ENCODE measurements around the gene GLIS1. TPM values are rescaled to one million over a fixed set of nuclear protein-coding genes. Genes with fewer than 3 reads are reported as not detected.

Gene GLIS1
- total RNA-seq, 1 experiment from 2014 or later, result 0.24 TPM

DNA sequence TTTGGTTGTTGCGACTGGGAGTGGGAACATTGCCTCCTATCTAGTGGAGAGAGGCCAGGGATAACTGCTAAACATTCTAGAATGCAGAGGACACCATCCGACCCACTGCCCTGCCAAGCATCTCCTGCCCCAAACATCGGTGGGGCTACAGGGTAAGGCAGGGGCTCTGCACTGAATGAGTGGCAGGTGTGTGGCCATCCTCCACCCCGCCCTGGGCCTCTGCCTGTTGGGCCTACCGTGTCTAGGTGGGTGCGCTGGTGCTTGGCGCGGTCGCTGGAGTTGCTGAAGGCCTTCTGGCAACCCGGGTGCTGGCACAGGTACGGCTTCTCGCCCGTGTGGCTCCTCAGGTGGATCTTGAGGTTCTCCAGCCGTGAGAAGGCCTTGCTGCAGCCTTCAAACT, 209.4 kb downstream of the GLIS1 start:
- POLR2A ChIA-PET, result no interaction called here
- DNase-seq (ENCODE audit: low spot score) (no peak), ATAC-seq (no peak)
- TF ChIP-seq, protein P1, sequence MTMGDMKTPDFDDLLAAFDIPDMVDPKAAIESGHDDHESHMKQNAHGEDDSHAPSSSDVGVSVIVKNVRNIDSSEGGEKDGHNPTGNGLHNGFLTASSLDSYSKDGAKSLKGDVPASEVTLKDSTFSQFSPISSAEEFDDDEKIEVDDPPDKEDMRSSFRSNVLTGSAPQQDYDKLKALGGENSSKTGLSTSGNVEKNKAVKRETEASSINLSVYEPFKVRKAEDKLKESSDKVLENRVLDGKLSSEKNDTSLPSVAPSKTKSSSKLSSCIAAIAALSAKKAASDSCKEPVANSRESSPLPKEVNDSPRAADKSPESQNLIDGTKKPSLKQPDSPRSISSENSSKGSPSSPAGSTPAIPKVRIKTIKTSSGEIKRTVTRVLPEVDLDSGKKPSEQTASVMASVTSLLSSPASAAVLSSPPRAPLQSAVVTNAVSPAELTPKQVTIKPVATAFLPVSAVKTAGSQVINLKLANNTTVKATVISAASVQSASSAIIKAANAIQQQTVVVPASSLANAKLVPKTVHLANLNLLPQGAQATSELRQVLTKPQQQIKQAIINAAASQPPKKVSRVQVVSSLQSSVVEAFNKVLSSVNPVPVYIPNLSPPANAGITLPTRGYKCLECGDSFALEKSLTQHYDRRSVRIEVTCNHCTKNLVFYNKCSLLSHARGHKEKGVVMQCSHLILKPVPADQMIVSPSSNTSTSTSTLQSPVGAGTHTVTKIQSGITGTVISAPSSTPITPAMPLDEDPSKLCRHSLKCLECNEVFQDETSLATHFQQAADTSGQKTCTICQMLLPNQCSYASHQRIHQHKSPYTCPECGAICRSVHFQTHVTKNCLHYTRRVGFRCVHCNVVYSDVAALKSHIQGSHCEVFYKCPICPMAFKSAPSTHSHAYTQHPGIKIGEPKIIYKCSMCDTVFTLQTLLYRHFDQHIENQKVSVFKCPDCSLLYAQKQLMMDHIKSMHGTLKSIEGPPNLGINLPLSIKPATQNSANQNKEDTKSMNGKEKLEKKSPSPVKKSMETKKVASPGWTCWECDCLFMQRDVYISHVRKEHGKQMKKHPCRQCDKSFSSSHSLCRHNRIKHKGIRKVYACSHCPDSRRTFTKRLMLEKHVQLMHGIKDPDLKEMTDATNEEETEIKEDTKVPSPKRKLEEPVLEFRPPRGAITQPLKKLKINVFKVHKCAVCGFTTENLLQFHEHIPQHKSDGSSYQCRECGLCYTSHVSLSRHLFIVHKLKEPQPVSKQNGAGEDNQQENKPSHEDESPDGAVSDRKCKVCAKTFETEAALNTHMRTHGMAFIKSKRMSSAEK (CRISPR knock-in tag; IDR thresholded peaks at IDR 0.05; ENCODE audit: borderline replicate concordance), result no peak
- TF ChIP-seq GABPB1 (CRISPR knock-in tag; IDR thresholded peaks at IDR 0.05), result no peak
- no peak for TF ChIP-seq CBFB (CRISPR knock-in tag; IDR thresholded peaks at IDR 0.05; ENCODE audit: low read depth)
- no peak for TF ChIP-seq SMAD4 (CRISPR knock-in tag; IDR thresholded peaks at IDR 0.05)
- TF ChIP-seq SOX15 (CRISPR knock-in tag; IDR thresholded peaks at IDR 0.05), result no peak
- H3K4me3 Mint-ChIP-seq, result no peak overlapping the region
- CTCF ChIA-PET, result interaction anchor here (2.2 kb wide), 1 partner anchor 44 kb away, joined by 7 read pairs; no protein-coding TSS in a partner anchor
- peaks cover 9% of the 10 kb centered on the region for H3K4me1 Mint-ChIP-seq
- H3K9me3 Mint-ChIP-seq, result no peaks in the 10 kb centered on the region
- no peaks in the 10 kb centered on the region for H3K36me3 Mint-ChIP-seq
- peaks cover 5% of the 10 kb centered on the region for H3K27me3 Mint-ChIP-seq (ENCODE audit: low read depth)
- H3K27ac Mint-ChIP-seq, result no peak overlapping the region

DNA sequence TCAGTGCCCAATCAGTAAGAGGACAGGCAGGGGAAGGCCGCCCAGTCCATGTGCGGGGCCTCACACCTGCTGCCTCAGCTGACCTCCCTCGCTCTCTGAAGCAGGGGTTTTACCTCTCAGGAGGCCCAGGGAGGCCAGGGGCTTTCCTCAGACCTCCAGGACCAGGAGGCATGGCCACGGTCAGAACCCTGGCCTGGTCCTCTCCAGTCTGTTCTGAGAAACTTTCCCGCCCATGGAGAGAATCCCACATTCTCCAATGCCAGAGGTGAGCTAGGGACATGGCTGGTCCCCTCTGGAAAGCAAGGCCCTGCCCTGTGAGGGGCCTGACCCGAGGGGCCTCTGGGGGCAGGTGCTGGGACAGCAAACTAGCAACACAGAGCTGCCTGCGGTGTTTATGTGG, 211.6 kb downstream of the GLIS1 start:
- Mint-ChIP-seq H3K27me3 (ENCODE audit: low read depth) (peaks cover 5% of the 10 kb centered on the region), H3K36me3 (no peaks in the 10 kb centered on the region), H3K4me1 (peaks cover 9% of the 10 kb centered on the region), H3K27ac (no peak overlapping the region), H3K9me3 (no peaks in the 10 kb centered on the region), H3K4me3 (no peak overlapping the region)
- TF ChIP-seq, protein P2, sequence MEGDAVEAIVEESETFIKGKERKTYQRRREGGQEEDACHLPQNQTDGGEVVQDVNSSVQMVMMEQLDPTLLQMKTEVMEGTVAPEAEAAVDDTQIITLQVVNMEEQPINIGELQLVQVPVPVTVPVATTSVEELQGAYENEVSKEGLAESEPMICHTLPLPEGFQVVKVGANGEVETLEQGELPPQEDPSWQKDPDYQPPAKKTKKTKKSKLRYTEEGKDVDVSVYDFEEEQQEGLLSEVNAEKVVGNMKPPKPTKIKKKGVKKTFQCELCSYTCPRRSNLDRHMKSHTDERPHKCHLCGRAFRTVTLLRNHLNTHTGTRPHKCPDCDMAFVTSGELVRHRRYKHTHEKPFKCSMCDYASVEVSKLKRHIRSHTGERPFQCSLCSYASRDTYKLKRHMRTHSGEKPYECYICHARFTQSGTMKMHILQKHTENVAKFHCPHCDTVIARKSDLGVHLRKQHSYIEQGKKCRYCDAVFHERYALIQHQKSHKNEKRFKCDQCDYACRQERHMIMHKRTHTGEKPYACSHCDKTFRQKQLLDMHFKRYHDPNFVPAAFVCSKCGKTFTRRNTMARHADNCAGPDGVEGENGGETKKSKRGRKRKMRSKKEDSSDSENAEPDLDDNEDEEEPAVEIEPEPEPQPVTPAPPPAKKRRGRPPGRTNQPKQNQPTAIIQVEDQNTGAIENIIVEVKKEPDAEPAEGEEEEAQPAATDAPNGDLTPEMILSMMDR (IDR thresholded peaks at IDR 0.05), result no peak
- TF ChIP-seq, protein P3, sequence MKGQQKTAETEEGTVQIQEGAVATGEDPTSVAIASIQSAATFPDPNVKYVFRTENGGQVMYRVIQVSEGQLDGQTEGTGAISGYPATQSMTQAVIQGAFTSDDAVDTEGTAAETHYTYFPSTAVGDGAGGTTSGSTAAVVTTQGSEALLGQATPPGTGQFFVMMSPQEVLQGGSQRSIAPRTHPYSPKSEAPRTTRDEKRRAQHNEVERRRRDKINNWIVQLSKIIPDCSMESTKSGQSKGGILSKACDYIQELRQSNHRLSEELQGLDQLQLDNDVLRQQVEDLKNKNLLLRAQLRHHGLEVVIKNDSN (CRISPR knock-in tag; IDR thresholded peaks at IDR 0.05), result no peak
- no peak for TF ChIP-seq ZNF263 (CRISPR knock-in tag; IDR thresholded peaks at IDR 0.05; ENCODE audit: low read depth)
- TF ChIP-seq, protein P4, sequence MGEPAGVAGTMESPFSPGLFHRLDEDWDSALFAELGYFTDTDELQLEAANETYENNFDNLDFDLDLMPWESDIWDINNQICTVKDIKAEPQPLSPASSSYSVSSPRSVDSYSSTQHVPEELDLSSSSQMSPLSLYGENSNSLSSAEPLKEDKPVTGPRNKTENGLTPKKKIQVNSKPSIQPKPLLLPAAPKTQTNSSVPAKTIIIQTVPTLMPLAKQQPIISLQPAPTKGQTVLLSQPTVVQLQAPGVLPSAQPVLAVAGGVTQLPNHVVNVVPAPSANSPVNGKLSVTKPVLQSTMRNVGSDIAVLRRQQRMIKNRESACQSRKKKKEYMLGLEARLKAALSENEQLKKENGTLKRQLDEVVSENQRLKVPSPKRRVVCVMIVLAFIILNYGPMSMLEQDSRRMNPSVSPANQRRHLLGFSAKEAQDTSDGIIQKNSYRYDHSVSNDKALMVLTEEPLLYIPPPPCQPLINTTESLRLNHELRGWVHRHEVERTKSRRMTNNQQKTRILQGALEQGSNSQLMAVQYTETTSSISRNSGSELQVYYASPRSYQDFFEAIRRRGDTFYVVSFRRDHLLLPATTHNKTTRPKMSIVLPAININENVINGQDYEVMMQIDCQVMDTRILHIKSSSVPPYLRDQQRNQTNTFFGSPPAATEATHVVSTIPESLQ (CRISPR knock-in tag; IDR thresholded peaks at IDR 0.05), result peak; percentile 52; the same call in 1 of the 2 replicates
- ChIA-PET POLR2A (no interaction called here), CTCF (interaction anchor here (1.1 to 2.2 kb wide), 4 partner anchors 14 to 50 kb away, joined by 3 to 8 read pairs (median 6); no protein-coding TSS in a partner anchor)
- DNase-seq (ENCODE audit: low spot score) (no peak), ATAC-seq (no peak)

DNA sequence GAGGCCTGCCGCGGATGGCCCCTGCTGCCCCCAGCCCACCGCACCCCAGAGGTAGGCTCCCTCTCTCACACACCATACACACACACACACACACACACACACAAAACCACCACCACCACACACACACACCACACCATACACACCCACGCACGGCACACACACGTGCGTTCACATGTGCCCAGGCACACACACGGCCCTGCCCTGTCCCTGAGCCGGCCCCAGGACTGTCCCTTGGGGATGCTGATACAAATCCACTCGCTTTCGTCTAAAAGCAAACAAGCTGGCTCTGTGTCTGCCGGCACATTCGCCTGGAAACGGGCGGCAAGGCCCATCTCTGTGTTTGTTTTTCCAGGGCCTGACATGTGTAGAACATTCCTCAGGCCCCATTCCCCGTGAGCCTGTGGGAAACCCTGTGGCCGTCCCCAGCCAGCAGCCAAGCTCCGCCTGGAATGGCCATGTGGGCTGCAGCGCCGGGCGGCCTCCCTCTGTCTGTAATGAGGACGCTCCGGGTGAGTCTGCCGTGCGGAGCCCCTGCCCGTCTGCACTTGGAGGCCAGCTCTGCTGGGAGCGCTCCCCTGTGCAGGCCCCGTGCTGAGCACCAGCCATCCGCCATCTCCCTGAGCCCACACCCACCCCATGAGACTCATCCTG, 212.4 kb downstream of the GLIS1 start:
- Mint-ChIP-seq H3K4me1 (peaks cover 9% of the 10 kb centered on the region), H3K27ac (no peak overlapping the region), H3K9me3 (no peaks in the 10 kb centered on the region), H3K27me3 (ENCODE audit: low read depth) (peaks cover 5% of the 10 kb centered on the region), H3K36me3 (no peaks in the 10 kb centered on the region), H3K4me3 (no peak overlapping the region)
- CTCF ChIA-PET, result interaction anchor here (1.1 to 2.5 kb wide), 7 partner anchors 14 to 67 kb away, joined by 3 to 17 read pairs (median 5); no protein-coding TSS in a partner anchor
- ATAC-seq (peak; percentile 18), DNase-seq (ENCODE audit: low spot score) (peak; percentile 27)
- POLR2A ChIA-PET, result interaction anchor here (0.6 kb wide), 1 partner anchor 196 kb away, joined by 3 read pairs; no protein-coding TSS in a partner anchor
- TF ChIP-seq, protein P5, sequence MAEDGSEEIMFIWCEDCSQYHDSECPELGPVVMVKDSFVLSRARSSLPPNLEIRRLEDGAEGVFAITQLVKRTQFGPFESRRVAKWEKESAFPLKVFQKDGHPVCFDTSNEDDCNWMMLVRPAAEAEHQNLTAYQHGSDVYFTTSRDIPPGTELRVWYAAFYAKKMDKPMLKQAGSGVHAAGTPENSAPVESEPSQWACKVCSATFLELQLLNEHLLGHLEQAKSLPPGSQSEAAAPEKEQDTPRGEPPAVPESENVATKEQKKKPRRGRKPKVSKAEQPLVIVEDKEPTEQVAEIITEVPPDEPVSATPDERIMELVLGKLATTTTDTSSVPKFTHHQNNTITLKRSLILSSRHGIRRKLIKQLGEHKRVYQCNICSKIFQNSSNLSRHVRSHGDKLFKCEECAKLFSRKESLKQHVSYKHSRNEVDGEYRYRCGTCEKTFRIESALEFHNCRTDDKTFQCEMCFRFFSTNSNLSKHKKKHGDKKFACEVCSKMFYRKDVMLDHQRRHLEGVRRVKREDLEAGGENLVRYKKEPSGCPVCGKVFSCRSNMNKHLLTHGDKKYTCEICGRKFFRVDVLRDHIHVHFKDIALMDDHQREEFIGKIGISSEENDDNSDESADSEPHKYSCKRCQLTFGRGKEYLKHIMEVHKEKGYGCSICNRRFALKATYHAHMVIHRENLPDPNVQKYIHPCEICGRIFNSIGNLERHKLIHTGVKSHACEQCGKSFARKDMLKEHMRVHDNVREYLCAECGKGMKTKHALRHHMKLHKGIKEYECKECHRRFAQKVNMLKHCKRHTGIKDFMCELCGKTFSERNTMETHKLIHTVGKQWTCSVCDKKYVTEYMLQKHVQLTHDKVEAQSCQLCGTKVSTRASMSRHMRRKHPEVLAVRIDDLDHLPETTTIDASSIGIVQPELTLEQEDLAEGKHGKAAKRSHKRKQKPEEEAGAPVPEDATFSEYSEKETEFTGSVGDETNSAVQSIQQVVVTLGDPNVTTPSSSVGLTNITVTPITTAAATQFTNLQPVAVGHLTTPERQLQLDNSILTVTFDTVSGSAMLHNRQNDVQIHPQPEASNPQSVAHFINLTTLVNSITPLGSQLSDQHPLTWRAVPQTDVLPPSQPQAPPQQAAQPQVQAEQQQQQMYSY (CRISPR knock-in tag; IDR thresholded peaks at IDR 0.05), result no peak
- no peak for TF ChIP-seq CBFB (CRISPR knock-in tag; IDR thresholded peaks at IDR 0.05; ENCODE audit: low read depth)
- no peak for TF ChIP-seq NFE2L1 (CRISPR knock-in tag; IDR thresholded peaks at IDR 0.05)
- no peak for TF ChIP-seq ETV6 (CRISPR knock-in tag; IDR thresholded peaks at IDR 0.05)
- TF ChIP-seq, protein P6, sequence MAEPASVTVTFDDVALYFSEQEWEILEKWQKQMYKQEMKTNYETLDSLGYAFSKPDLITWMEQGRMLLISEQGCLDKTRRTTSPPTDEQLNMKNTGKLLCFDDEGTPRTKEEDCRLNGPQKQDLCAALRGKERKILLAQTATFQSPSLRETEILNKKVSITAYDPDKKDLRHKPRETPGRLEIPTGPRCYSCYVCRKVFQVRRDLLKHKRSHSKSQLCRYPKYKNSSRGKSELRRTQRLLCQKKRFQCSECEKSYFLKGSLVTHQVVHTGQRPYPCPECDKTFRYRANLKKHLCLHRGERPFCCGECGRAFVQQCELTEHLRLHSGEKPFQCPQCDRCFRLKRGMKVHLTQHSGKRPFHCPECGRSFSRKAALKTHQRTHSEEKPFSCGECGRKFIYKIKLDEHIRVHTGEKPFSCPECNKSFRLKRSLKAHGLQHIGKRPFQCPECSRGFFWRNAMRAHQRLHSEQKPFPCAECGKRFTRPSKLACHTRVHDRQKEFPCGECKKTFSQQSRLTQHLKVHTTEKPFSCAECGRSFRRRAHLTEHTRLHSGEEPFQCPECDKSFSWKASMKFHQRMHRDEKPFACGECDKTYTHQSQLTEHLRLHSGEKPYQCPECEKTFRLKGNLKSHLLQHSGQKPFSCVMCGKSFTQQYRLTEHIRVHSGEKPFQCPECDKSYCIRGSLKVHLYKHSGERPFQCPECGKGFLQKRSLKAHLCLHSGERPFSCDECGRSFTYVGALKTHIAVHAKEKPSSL (CRISPR knock-in tag; conservative IDR thresholded peaks at IDR 0.05), result no peak
- TF ChIP-seq RORB (CRISPR knock-in tag; IDR thresholded peaks at IDR 0.05), result no peak
